Measurements from ENCODE around the gene ARL6IP5.

The ARL6IP5 gene, protein sequence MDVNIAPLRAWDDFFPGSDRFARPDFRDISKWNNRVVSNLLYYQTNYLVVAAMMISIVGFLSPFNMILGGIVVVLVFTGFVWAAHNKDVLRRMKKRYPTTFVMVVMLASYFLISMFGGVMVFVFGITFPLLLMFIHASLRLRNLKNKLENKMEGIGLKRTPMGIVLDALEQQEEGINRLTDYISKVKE

GRCh38 chr3:69084326-69085167 is at the start of gene ARL6IP5:
Gene ARL6IP5, plus strand, starts transcription at chr3:69084937. Its CDS starts 111 bp downstream, at chr3:69085048.
- FAIRE-seq (no peak), DNase-seq (ENCODE audit: low spot score) (peak; percentile 81)

DNA sequence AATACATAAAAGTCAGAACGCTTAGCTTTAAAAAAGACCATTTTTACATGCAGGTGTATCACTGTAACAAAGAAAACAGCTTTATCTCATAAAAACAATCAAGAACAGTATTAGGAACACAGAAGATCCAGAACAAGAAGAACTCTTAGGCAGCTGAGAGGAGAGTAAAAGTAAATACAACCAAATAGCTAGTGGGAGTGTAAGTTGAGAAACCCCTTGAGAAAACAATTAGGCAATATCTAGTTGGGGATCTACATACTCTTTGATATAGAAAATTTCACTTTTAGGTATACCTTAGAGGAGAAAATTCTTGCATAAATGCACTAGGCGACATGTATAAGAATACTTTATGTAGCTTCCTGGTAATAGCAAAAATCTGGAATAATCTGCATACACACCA is 40.1 kb upstream of the ARL6IP5 start:
- DNase-seq (ENCODE audit: low spot score) (no peak), FAIRE-seq (no peak)

GRCh38 chr3:69048990-69049389 is 35.7 kb upstream of the ARL6IP5 start:
- FAIRE-seq (no peak), DNase-seq (ENCODE audit: low spot score) (no peak)

DNA sequence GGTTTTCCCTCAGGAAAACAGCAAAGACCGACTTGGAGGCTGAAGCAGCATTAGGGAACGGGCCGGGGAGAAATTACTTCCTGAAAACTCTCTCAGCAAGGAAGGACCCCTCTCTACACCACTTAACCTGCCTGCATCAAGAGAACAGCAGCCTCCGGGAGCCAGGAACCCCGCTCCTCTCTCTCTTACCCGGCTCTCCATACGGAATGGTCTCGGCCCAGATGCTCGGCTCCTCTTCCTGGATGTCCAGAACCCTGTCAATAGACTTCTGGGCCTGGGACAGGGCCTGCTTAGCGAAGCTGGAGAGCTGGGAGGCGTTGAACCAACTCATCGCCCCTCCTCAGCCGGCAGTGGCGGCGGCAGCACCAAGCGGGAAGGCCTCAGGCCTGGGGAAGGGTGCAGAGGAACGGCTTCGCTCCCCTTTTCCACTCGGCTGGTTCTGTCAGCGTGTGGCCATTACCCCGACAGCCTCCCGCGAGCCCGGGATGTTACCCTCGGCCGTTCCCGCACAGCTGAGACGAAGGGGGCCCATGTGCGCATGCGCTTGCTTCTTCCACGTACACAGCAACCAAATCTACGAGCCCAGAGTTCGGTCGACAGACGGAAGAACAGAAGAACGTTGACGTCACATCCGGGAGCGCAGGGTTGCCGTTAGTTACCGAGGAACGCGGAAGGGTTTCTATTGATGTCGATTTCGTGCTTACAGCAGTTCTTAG is 32.8 kb upstream of the ARL6IP5 start, which contains the start of gene TMF1:
TMF1 (minus strand) TSS at position 578 of the 716 bp plus-strand sequence; CDS start at position 331, 247 bp downstream.
- FAIRE-seq (peak; percentile 97), DNase-seq (ENCODE audit: low spot score) (peak; percentile 97)

GRCh38 chr3:69052472-69052898 is 32.3 kb upstream of the ARL6IP5 start:
- FAIRE-seq (no peak), DNase-seq (ENCODE audit: low spot score) (no peak)

- DNase-seq (ENCODE audit: low spot score) (no peak), FAIRE-seq (no peak)
These were observed 26.4 kb upstream of the ARL6IP5 start for GRCh38 chr3:69058180-69058946.

DNA sequence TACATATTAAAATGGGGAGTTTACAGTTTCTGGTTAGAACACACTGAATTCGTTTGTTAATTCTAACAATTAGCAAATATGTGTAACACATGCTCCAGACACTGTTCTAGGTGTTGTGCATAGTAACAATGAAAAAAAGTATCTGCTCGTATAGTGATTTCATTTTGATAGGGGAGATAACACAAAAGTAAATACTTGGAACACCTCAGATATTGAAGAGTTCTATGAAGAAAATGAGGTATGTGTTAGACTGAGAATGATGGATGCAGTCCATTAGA is 25.9 kb upstream of the ARL6IP5 start:
- no peak for DNase-seq (ENCODE audit: low spot score)
- FAIRE-seq, result no peak

GRCh38 chr3:69059688-69060087 is 25.0 kb upstream of the ARL6IP5 start:
- FAIRE-seq (no peak), DNase-seq (ENCODE audit: low spot score) (no peak)

- FAIRE-seq, result no peak
- DNase-seq (ENCODE audit: low spot score), result no peak
These were observed 21.1 kb upstream of the ARL6IP5 start for GRCh38 chr3:69063636-69064035.

DNA sequence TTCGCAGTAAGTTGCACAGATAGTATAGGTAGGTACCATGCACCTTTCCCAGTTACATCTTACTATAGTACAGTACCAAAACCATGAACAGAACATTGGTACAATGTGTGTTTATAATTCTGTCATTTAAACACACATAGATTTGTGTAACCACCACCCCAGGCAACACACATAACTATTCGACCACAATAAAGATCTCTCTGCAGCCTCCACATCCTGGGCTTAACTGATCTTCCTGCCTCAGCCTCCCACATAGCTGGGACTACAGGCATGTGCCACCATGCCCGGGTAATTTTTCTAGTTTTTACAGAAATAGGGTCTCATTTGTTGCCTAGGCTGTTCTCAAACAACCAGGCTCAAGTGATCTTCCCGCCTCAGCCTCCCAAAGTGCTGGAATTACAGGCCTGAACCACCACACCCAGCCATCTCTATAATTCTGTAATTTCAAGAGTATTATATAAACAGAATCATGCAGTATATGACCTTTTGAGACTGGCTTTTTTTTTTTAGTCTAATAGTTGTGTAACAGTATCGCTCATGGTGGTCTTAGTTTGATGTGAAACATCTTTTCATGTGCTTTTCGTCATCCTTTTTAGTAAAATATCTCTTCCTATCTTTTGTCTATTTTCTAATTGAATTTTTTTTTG is 19.3 kb upstream of the ARL6IP5 start:
- DNase-seq (ENCODE audit: low spot score), result no peak
- FAIRE-seq, result no peak

- no peak for FAIRE-seq
- no peak for DNase-seq (ENCODE audit: low spot score)
These were observed 18.6 kb upstream of the ARL6IP5 start for GRCh38 chr3:69066121-69066520.

GRCh38 chr3:69072928-69073327 is 11.8 kb upstream of the ARL6IP5 start:
- FAIRE-seq (no peak), DNase-seq (ENCODE audit: low spot score) (no peak)

- peak; percentile 24 for DNase-seq (ENCODE audit: low spot score)
- FAIRE-seq, result no peak
These were observed 5.2 kb upstream of the ARL6IP5 start for GRCh38 chr3:69079269-69080159.

- DNase-seq (ENCODE audit: low spot score) (peak; percentile 90), FAIRE-seq (peak; percentile 92)
These were observed 4.4 kb upstream of the ARL6IP5 start, which contains the start of gene UBA3 for GRCh38 chr3:69080233-69080920. Gene UBA3, minus strand, starts transcription at chr3:69080365. Its CDS starts 12 bp downstream, at chr3:69080353.

- peak; percentile 39 for DNase-seq (ENCODE audit: low spot score)
- no peak for FAIRE-seq
These were observed 3.0 kb upstream of the ARL6IP5 start for GRCh38 chr3:69081583-69082262.

DNA sequence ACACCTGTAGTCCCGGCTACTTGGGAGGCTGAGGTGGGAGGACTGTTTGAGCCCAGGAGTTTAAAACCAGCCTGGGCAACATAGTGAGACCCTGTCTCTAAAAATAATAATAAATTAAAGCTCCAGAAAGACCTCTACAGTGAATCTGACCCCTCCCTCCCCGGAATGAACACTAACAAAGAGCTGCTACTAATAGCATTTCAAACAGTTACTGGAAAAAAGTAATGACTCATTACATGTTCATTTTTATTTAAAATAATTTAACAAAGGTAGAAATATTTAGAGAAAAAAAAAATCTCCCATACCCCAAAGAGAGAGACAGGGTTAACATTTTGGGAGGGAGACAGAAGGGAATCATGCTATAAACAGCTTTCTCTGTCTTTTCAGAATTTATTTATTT is 2.4 kb upstream of the ARL6IP5 start:
- FAIRE-seq (no peak), DNase-seq (ENCODE audit: low spot score) (no peak)

- no peak for FAIRE-seq
- peak; percentile 36 for DNase-seq (ENCODE audit: low spot score)
These were observed 1.9 kb upstream of the ARL6IP5 start for GRCh38 chr3:69082805-69083204.

DNA sequence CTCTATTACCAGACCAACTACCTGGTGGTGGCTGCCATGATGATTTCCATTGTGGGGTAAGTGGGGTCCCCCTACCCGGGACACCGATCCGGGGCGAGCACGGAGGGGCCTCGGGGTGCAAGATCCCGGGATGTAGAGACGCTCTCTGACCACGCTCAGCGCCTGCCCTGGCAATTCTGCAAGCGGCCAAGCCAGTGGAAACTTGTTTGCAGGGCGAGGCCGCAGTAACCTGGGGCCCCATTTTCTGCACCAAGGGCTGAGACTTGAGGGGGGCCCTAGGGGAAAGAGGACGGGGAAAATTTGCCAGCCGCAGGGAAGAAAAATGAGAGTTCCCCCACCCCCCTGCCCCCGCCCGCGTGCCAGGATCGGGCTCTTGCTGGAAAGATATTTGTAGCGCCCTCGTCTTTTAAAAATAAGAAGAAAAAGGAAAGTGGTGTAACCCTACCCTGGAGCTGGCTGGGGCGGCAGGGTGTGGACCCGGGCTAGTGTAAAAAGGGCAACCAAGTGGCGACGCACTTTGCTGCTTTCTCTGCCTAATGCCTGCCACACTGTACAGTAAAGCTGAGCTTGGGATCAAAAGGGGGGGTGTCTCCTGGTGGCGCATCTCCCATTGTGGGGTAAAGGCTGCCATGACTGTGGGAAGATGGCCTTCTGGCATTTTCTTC is 563 bp downstream of the ARL6IP5 start:
- DNase-seq (ENCODE audit: low spot score) (peak; percentile 9), FAIRE-seq (no peak)
